Loucy (cell line): ENCODE results near the gene GARIN5B.

Source experiments
- H2AFZ ChIP-seq: fragments of 200-600 bp; sonication (generic); 2 replicates; pipeline ENCODE4 v1.6.0; 2016; ENCODE audit warnings: antibody characterized with exemption, mild to moderate bottlenecking, low read length, moderate library complexity
- H3F3A ChIP-seq: fragments of 200-600 bp; 2 replicates; pipeline ENCODE4 v1.6.0; 2016; ENCODE audit warnings: antibody characterized with exemption, low read depth, mild to moderate bottlenecking
- H3K27me3 ChIP-seq: fragments of 200-600 bp; sonication (generic); 2 replicates; pipeline ENCODE4 v1.6.1; 2014; ENCODE audit warnings: low read length, mild to moderate bottlenecking; ENCODE audit not compliant: insufficient read depth, poor library complexity, severe bottlenecking
- H3K36me3 ChIP-seq: fragments of 200-600 bp; sonication (generic); 2 replicates; pipeline ENCODE4 v1.6.1; 2016; ENCODE audit warnings: low read length; ENCODE audit not compliant: insufficient read depth
- H3K4me1 ChIP-seq: fragments of 200-600 bp; sonication (generic); 2 replicates; pipeline ENCODE4 v1.5.1; 2014; ENCODE audit warnings: low read length, mild to moderate bottlenecking; ENCODE audit not compliant: insufficient read depth, poor library complexity, severe bottlenecking
- H3K4me2 ChIP-seq: fragments of 200-600 bp; sonication (generic); 2 replicates; pipeline ENCODE4 v1.6.0; 2014; ENCODE audit warnings: antibody characterized with exemption, low read length, low read depth, mild to moderate bottlenecking; ENCODE audit not compliant: poor library complexity, severe bottlenecking
- H3K4me3 ChIP-seq: fragments of 200-600 bp; sonication (generic); 2 replicates; pipeline ENCODE4 v1.5.1; 2014; ENCODE audit warnings: low read length, mild to moderate bottlenecking, mixed read lengths; ENCODE audit not compliant: poor library complexity, severe bottlenecking
- H3K79me2 ChIP-seq: fragments of 200-600 bp; sonication (generic); 2 replicates; pipeline ENCODE4 v1.6.1; 2014; ENCODE audit warnings: low read length; ENCODE audit not compliant: insufficient read depth
- H3K9ac ChIP-seq: fragments of 200-600 bp; sonication (generic); 2 replicates; pipeline ENCODE4 v1.6.0; 2014; ENCODE audit warnings: mild to moderate bottlenecking, low read depth, low read length, moderate library complexity; ENCODE audit not compliant: poor library complexity, severe bottlenecking
- H3K9me2 ChIP-seq: fragments of 200-600 bp; sonication (generic); replicated peaks from 2 replicates; pipeline ENCODE4 v1.6.1; 2016; ENCODE audit warnings: low read depth, low read length, mixed read lengths
- H3K9me3 ChIP-seq: fragments of 200-600 bp; sonication (generic); 2 replicates; pipeline ENCODE4 v1.6.1; 2014; ENCODE audit warnings: mild to moderate bottlenecking, antibody characterized with exemption, low read length, low read depth; ENCODE audit not compliant: insufficient read depth
- H4K20me1 ChIP-seq: fragments of 200-600 bp; sonication (generic); 2 replicates; pipeline ENCODE4 v1.6.0; 2014; ENCODE audit warnings: antibody characterized with exemption, low read length, mild to moderate bottlenecking; ENCODE audit not compliant: insufficient read depth, poor library complexity, severe bottlenecking
- EZH2phosphoT487 ChIP-seq: fragments of 200-600 bp; IDR thresholded peaks from 2 replicates; pipeline ENCODE4 v1.6.1; 2018; ENCODE audit warnings: antibody characterized with exemption, mild to moderate bottlenecking, moderate library complexity, borderline replicate concordance
- TF ChIP-seq, protein P1 (sequence below): fragments of 200-600 bp; sonication (generic); conservative IDR thresholded peaks from 2 replicates; pipeline ENCODE4 v1.5.1; 2014; ENCODE audit warnings: mild to moderate bottlenecking, antibody characterized with exemption, low read length

GARIN5B gene

DNA sequence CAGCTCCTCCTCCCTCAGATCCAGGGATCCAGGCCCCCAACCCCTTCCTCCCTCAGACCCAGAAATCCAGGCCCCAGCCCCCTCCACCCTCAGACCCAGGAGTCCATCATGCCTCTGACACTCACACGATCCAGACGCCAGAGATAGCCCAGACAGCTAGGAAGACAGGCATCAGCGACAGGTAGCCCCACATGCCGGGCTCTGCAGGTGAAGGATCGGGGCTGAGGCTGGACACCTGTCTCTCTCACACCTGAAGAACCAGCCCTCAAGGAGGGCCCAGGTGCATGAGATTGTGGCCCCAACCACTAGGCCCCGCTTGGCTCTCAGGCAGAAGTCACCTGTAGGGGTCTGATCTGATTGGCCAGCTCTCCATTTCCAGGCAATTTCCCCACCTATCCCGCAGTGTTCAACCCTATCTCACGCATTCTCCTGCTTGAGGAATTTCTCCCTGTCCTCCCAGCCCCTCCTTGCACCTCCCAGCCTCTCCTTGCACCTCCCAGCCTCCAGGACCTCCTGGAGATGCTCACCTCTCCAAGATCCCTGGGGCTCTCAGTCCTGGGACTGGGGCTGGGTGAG lies 42.1 kb downstream of the GARIN5B start:
- Histone ChIP-seq H3K4me2 (peak overlapping the region; percentile 52), H2AFZ (no peak overlapping the region), H4K20me1 (no peaks in the 10 kb centered on the region), H3K36me3 (no peaks in the 10 kb centered on the region), H3K79me2 (no peaks in the 10 kb centered on the region), H3K9me2 (no peaks in the 10 kb centered on the region), H3K4me3 (no peak overlapping the region), H3K27me3 (no peaks in the 10 kb centered on the region), H3K9ac (peak overlapping the region; percentile 25), H3K9me3 (no peaks in the 10 kb centered on the region), H3K4me1 (peaks cover 12% of the 10 kb centered on the region), H3F3A (no peaks in the 10 kb centered on the region)
- TF ChIP-seq, protein P1, sequence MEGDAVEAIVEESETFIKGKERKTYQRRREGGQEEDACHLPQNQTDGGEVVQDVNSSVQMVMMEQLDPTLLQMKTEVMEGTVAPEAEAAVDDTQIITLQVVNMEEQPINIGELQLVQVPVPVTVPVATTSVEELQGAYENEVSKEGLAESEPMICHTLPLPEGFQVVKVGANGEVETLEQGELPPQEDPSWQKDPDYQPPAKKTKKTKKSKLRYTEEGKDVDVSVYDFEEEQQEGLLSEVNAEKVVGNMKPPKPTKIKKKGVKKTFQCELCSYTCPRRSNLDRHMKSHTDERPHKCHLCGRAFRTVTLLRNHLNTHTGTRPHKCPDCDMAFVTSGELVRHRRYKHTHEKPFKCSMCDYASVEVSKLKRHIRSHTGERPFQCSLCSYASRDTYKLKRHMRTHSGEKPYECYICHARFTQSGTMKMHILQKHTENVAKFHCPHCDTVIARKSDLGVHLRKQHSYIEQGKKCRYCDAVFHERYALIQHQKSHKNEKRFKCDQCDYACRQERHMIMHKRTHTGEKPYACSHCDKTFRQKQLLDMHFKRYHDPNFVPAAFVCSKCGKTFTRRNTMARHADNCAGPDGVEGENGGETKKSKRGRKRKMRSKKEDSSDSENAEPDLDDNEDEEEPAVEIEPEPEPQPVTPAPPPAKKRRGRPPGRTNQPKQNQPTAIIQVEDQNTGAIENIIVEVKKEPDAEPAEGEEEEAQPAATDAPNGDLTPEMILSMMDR = no peak
- no peak for TF ChIP-seq EZH2phosphoT487

DNA sequence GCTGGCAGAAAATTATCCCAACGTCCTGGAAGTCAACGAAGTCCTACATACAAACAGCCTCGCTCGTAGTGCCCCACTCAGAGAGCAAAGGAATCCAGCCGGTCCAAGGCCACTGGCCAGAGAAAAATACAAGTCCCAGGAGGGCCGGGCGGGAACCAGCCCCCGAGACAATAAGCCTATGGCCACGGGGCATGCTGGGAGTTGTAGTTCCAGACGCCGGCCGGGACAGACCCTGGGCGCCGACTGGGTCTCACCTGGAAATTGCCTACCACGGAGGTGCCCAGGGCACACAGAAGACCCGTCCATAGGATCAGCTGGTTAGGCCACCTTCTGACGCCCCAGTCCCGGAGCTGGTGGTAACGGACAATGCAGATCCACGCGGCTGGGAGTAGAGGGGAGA lies 43.3 kb downstream of the GARIN5B start:
- H3K9ac ChIP-seq = no peak overlapping the region

DNA sequence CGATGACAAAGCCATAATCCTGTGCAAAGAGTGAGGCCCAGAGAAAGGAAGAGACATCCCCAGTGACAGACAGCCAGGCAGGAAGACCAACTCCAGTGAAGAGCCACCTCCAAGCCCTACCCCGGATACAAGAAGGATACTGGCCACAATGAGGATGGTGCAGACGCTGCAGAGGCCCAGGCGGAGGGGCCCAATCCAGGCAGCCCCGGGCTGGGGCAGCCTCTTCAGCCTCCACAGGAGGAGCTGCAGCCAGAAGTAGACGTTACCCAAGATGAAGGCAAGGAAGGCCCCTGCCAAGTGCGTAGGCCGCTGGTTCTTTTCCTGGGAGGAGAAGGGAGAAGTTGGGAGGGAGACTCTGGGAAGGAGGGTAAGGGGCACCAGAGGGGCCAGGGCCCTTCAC lies 46.4 kb downstream of the GARIN5B start:
- H3K4me3 ChIP-seq = no peak overlapping the region
- H3K36me3 ChIP-seq = no peaks in the 10 kb centered on the region
- no peaks in the 10 kb centered on the region for H3K9me2 ChIP-seq
- H3K4me2 ChIP-seq = no peak overlapping the region
- no peaks in the 10 kb centered on the region for H3K79me2 ChIP-seq
- H3K9ac ChIP-seq = no peak overlapping the region
- H3K27me3 ChIP-seq = no peaks in the 10 kb centered on the region
- no peaks in the 10 kb centered on the region for H3K9me3 ChIP-seq
- peaks cover 6% of the 10 kb centered on the region for H3K4me1 ChIP-seq
- H2AFZ ChIP-seq = no peak overlapping the region
- no peaks in the 10 kb centered on the region for H3F3A ChIP-seq
- TF ChIP-seq, protein P1 = no peak
- no peak for TF ChIP-seq EZH2phosphoT487
- no peaks in the 10 kb centered on the region for H4K20me1 ChIP-seq

More for the DNA sequence above, 43.3 kb downstream of the GARIN5B start:
- H3F3A ChIP-seq = no peaks in the 10 kb centered on the region
- no peak overlapping the region for H3K4me2 ChIP-seq
- no peaks in the 10 kb centered on the region for H3K9me2 ChIP-seq
- H3K36me3 ChIP-seq = no peaks in the 10 kb centered on the region
- no peaks in the 10 kb centered on the region for H3K27me3 ChIP-seq
- no peak overlapping the region for H2AFZ ChIP-seq
- TF ChIP-seq, protein P1 = no peak
- no peak for TF ChIP-seq EZH2phosphoT487
- peaks cover 12% of the 10 kb centered on the region for H3K4me1 ChIP-seq
- no peaks in the 10 kb centered on the region for H3K79me2 ChIP-seq
- no peaks in the 10 kb centered on the region for H4K20me1 ChIP-seq
- H3K9me3 ChIP-seq = no peaks in the 10 kb centered on the region
- H3K4me3 ChIP-seq = no peak overlapping the region
